Inflammatory macrophage treated with lipopolysaccharide for 4 hours (primary cell): ENCODE data around the gene IL2.

ENCODE experiments used
- DNase-seq: peaks from one replicate; pipeline ENCODE4 v3.0.0-alpha.2; 2020

Gene IL2

DNA sequence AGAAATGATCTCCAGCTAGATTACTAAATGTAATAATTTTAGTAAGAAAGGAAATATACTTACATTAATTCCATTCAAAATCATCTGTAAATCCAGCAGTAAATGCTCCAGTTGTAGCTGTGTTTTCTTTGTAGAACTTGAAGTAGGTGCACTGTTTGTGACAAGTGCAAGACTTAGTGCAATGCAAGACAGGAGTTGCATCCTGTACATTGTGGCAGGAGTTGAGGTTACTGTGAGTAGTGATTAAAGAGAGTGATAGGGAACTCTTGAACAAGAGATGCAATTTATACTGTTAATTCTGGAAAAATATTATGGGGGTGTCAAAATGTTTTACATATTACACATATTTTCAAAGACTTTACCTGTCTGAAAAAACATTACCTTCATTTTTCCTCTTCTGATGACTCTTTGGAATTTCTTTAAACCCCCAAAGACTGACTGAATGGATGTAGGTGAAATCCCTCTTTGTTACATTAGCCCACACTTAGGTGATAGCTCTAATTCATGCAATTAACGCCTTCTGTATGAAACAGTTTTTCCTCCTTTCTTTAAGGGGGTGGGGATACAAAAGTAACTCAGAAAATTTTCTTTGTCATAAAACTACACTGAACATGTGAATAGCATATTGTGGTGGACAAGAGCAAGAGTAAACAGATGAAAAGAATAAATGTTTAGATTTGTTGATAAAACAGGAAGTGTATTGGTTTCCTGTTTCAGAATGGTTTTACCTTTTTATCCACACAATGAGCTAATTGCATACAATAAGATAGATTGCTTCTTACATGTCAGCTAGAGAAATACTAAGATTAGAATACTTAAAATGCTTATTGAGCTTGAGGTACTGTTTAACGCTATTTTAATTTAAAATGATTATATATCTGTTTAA is at the start of gene IL2:
Gene IL2, minus strand, starts transcription at position 495 of the 886 bp plus-strand sequence. Its CDS starts 285 bp downstream, at position 210.
- DNase-seq: no peak

- no peak for DNase-seq
Measured at GRCh38 chr4:122503214-122503613, 46.7 kb upstream of the IL2 start.

- no peak for DNase-seq
Measured at GRCh38 chr4:122500852-122501501, 44.5 kb upstream of the IL2 start.

DNA sequence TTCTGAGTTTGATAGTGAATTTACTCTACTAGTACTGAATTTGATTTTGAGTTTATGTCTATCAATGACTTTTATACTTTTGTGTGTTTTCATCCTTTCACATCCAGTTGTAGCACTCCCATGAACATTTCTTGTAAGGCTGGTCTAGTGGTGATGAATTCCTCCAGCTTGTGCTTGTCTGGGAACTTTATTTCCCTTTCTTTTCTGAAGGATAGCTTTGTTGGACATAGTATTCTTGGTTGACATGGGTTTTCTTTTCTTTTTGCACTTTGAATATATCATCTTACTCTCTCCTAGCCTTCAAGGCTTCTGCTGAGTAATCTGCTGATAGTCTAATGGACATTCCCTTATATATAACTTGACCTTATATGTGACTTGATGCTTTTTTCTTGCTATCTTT is 32.5 kb upstream of the IL2 start:
- DNase-seq: no peak

- DNase-seq: no peak
Measured at GRCh38 chr4:122483481-122483880, 27.0 kb upstream of the IL2 start.

DNA sequence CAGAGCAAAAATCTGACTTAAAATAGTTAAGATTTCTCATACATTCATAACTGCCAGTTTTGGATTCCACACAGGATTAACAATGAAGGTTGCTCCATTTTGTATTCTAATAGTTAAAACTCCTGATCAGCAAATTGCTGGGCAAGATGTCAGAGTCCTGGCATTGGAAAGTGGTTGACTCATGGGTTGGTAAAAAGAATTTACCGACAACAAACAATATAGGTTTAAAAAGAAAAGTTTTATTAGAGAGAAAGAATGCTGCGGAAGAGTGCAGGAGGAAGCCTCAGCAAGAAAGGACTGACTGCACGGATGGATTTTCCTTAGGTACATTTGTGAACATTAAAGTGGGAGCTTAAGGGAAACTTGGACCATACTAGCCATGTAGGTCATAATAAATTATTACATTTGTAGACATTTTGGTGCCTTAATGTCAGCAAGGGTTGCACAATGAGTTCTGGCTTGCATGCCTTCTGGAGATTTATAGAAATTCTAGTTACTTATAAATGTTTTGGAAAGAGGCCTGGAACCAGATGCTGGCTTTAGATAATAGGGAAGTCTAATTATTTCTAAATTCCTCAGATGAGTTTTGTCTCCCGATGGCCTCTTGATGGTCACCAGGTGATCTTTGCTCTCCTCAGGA is 25.4 kb upstream of the IL2 start:
- DNase-seq: no peak

GRCh38 chr4:122480655-122481487 is 24.3 kb upstream of the IL2 start:
- no peak for DNase-seq

DNA sequence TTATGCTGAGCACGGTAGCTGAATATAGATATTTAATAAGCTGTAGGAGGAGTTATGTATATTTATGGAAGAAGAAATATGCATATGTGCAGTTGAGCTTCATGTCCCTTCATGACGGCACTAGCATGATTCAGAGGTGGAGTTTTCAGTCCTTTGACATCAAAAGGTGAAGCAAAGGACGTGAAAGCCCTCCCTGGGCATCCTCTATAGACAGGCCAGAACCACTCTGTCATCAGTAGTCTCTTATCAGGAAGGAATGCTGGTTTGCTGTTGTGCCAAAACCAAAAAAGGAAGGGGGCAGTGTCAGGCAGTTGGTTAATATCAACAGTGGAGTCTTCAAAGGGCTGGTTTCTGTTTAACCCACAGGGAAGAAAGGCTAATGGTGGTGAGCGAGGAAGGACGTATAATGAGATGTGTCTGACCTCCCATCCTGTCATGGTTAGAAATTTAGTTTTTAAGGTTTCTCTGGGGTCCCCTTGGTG is 23.5 kb upstream of the IL2 start:
- DNase-seq: no peak

- DNase-seq: no peak
Measured at GRCh38 chr4:122476745-122477144, 20.2 kb upstream of the IL2 start.

- no peak for DNase-seq
Measured at GRCh38 chr4:122476126-122476525, 19.6 kb upstream of the IL2 start.

DNA sequence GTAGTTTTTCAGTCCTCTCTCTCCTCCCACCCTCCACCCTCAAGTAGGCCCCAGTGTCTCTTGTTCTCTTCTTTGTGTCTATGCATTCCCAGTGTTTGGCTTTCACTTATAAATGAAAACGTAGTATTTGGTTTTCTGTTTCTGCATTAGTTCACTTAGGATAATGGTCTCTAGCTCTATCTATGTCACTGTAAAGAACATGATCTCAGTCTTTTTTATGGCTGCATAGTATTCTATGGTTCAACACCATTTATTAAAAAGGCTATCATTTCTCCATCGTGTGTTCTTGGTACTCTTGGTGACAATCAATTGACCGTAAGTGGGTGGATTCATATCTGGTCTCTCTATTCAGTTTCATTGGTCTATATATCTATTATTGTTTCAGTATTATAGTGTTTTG is 18.7 kb upstream of the IL2 start:
- no peak for DNase-seq

- no peak for DNase-seq
Measured at GRCh38 chr4:122469457-122469856, 12.9 kb upstream of the IL2 start.

DNA sequence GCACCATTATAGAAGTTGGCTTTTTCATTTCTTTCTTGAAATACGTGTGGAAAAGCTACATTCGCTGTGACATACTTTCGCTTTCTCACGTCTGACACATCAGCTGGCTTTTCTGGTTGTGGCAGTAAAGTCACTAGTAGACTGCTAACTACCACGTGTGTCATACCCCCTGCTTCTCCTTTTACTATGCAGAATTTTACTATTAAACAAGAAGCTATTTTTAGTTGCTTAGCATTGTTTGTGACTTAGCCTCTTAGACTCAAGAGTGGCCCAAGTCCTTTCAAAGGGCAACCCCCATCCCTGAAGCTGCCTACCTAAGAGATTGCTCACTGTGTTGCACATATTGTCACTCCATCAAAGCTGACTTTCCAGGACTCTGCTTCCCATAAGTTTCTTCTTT is 2.1 kb upstream of the IL2 start:
- peak; percentile 77 for DNase-seq

- DNase-seq: no peak
Measured at GRCh38 chr4:122453384-122453995, 3.0 kb downstream of the IL2 start.

DNA sequence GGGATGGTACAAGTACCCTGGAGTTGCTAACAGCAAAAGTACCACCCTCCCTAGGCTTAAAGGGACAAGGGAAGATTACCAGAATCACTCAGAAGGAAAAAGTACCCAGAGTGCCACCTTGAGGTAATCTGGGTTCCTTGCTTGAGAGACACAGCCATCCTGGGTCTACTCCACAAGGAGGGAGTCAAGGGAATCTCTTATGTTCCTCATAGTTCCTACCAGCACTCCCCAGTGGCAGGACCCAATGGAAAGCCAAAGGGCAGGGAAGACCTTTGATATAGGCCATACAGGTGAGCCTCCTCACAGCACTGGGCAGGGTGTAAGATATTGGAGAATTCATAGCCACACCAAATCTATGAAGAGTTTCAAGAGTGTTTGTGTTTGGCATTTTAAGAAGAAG is 5.7 kb downstream of the IL2 start:
- DNase-seq: no peak

DNA sequence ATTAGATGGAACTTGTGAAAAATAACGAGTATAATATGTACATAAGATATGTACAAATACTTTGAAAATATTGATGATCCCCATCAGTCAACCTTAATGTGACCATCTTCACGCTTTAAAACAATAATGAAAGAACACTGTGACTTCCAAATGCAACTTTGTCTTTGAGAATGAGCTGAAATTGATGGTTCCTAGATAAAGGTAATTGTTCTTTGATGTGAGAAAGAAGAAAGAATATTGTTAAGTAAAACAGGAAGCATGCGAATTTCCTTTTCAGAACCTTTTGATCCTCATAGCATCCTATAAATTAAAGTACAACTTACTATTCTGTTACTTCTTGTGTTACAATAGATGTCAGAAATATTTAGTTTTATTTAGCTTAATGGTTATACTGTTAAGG is 22.2 kb downstream of the IL2 start:
- no peak for DNase-seq

- no peak for DNase-seq
Measured at GRCh38 chr4:122431351-122431750, 25.2 kb downstream of the IL2 start.

DNA sequence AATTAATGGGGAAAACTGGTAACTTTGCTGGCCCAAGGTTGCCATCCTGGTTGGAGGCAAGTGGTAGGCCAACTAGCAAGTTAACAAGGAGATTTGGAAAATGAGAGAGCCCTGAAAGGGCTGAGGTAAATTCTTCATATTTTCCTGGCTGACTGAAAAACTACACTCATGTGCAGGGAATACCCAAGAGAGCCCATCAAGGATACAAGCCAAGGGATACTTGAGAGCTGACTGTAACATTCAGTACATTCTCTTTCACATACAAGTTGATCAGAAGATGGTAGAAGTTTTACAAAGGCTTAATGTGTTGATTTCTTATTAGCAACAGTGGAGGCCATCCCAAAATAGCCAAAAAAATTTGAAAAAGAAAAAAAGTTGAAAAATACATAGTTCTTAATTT is 33.3 kb downstream of the IL2 start:
- no peak for DNase-seq

DNA sequence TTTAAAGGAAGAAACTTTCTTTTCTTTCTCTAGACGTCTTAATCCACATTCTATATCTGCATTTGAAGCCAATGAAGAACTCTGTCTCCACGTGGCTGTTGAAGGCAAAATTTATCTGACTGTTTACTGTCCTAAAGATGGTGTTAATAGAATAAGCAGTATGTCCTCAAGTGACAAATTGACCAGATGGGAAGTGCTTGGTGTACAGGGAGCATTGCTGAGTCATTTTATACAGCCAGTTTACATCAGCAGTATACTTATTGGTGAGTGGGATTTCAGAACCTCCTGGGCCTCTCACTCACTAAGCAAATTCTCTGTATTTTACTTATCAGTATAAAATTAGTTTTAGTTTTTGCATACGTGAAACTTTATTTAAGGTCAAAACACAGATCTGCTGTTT is 44.0 kb downstream of the IL2 start:
- DNase-seq: no peak

- DNase-seq: no peak
Measured at GRCh38 chr4:122403861-122404260, 52.7 kb downstream of the IL2 start.
